PC-9 (cell line): ENCODE results near the gene CLDN5. TPM values are rescaled to one million over a fixed set of nuclear protein-coding genes. Genes with fewer than 3 reads are reported as not detected.

ENCODE experiments used
- BruUV-seq: library from RNA; stranded (reverse); fragments of 400-500 nt; replicated peaks from 2 replicates; lab custom pipeline; 2021; lab: Mats Ljungman, UMichigan
- CTCF ChIA-PET: fragments of 300-600 bp; sonication (Branson Sonifier 250); formaldehyde crosslinking; loops from one replicate; lab custom pipeline; 2022; ENCODE audit warnings: antibody characterized with exemption; lab: Charles Lee
- POLR2A ChIA-PET: fragments of 300-600 bp; sonication (Branson Sonifier 250); formaldehyde crosslinking; loops from one replicate; lab custom pipeline; 2022; ENCODE audit warnings: antibody characterized with exemption; ENCODE audit not compliant: unreplicated experiment; lab: Charles Lee
- DNase-seq, 2 experiments: peaks; one replicate each; pipeline versions ENCODE4 v3.0.0 to v3.0.0-alpha.2; 2015 to 2022; ENCODE audit warnings: mixed read lengths in 1 of 2
- H2AFZ ChIP-seq: fragments of 200-600 bp; sonication (generic); 2 replicates; pipeline ENCODE4 v1.8.1; 2017; ENCODE audit warnings: antibody characterized with exemption
- H3F3A ChIP-seq: fragments of 200-600 bp; sonication (generic); 2 replicates; pipeline ENCODE4 v1.8.1; 2017; ENCODE audit warnings: antibody characterized with exemption, mild to moderate bottlenecking, low read depth; ENCODE audit not compliant: insufficient read depth
- H3K27ac ChIP-seq: fragments of 200-600 bp; sonication (generic); 2 replicates; pipeline ENCODE4 v1.6.1; 2016; ENCODE audit warnings: mixed run types
- H3K27me3 ChIP-seq: fragments of 200-600 bp; sonication (generic); 2 replicates; pipeline ENCODE4 v1.6.1; 2016; ENCODE audit warnings: low read depth, mixed run types; ENCODE audit not compliant: insufficient read depth
- H3K36me3 ChIP-seq: fragments of 200-600 bp; sonication (generic); 2 replicates; pipeline ENCODE4 v1.6.1; 2016; ENCODE audit warnings: low read depth, mixed run types
- H3K4me1 ChIP-seq: fragments of 200-600 bp; sonication (generic); replicated peaks from 2 replicates; pipeline ENCODE4 v1.6.1; 2016; ENCODE audit warnings: mixed run types; ENCODE audit not compliant: insufficient read depth
- H3K4me2 ChIP-seq: fragments of 200-600 bp; sonication (generic); 2 replicates; pipeline ENCODE4 v1.6.1; 2017; ENCODE audit warnings: mixed run types
- H3K4me3 ChIP-seq: fragments of 200-600 bp; sonication (generic); 2 replicates; pipeline ENCODE4 v1.6.1; 2016; ENCODE audit warnings: mixed run types
- H3K79me2 ChIP-seq: fragments of 200-600 bp; sonication (generic); 2 replicates; pipeline ENCODE4 v1.6.1; 2017; ENCODE audit warnings: low read depth, mixed run types
- H3K9me2 ChIP-seq: fragments of 200-600 bp; sonication (generic); 2 replicates; pipeline ENCODE4 v1.8.1; 2017; ENCODE audit warnings: mild to moderate bottlenecking; ENCODE audit not compliant: insufficient read depth
- H3K9me3 ChIP-seq: fragments of 200-600 bp; sonication (generic); 2 replicates; pipeline ENCODE4 v1.8.1; 2016; ENCODE audit warnings: low read depth; ENCODE audit not compliant: insufficient read depth
- H4K20me1 ChIP-seq: fragments of 200-600 bp; sonication (generic); 2 replicates; pipeline ENCODE4 v1.8.1; 2017; ENCODE audit not compliant: insufficient read depth
- EZH2 ChIP-seq: fragments of 200-600 bp; sonication (generic); IDR thresholded peaks from 2 replicates; pipeline ENCODE4 v1.8.0; 2017; ENCODE audit warnings: antibody characterized with exemption, low read depth
- intact Hi-C: fragments of 100-400 bp; cut with micrococcal nuclease; formaldehyde crosslinking; loops from one replicate; pipeline ENCODE4 v1.10.0; 2022; ENCODE audit not compliant: unreplicated experiment
- total RNA-seq: library from RNA; stranded (reverse); gene quantifications from 2 replicates; pipeline ENCODE4 v1.2.3, GENCODE V29; 2021
- TF ChIP-seq, protein P1 (sequence below): fragments of 200-600 bp; sonication (generic); conservative IDR thresholded peaks from 2 replicates; pipeline ENCODE4 v1.6.1; 2017; ENCODE audit warnings: mixed run types, antibody characterized with exemption, mild to moderate bottlenecking, moderate library complexity

CLDN5 gene
- total RNA-seq, 1 experiment from 2014 or later: not detected

- no peaks in the 10 kb centered on the region for H3K9me2 ChIP-seq
- H3K4me3 ChIP-seq: no peak overlapping the region
- no peak for DNase-seq
- peaks cover 8% of the 10 kb centered on the region for H3K4me1 ChIP-seq
- no peak for TF ChIP-seq EZH2
- TF ChIP-seq, protein P1, sequence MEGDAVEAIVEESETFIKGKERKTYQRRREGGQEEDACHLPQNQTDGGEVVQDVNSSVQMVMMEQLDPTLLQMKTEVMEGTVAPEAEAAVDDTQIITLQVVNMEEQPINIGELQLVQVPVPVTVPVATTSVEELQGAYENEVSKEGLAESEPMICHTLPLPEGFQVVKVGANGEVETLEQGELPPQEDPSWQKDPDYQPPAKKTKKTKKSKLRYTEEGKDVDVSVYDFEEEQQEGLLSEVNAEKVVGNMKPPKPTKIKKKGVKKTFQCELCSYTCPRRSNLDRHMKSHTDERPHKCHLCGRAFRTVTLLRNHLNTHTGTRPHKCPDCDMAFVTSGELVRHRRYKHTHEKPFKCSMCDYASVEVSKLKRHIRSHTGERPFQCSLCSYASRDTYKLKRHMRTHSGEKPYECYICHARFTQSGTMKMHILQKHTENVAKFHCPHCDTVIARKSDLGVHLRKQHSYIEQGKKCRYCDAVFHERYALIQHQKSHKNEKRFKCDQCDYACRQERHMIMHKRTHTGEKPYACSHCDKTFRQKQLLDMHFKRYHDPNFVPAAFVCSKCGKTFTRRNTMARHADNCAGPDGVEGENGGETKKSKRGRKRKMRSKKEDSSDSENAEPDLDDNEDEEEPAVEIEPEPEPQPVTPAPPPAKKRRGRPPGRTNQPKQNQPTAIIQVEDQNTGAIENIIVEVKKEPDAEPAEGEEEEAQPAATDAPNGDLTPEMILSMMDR: no peak
- no peaks in the 10 kb centered on the region for H3K36me3 ChIP-seq
- H4K20me1 ChIP-seq: no peaks in the 10 kb centered on the region
- no peaks in the 10 kb centered on the region for H3K27me3 ChIP-seq
- no peak overlapping the region for H3K27ac ChIP-seq
- H2AFZ ChIP-seq: no peak overlapping the region
- H3F3A ChIP-seq: no peaks in the 10 kb centered on the region
- ChIA-PET CTCF (no interaction called here), POLR2A (no interaction called here)
- no peaks in the 10 kb centered on the region for H3K9me3 ChIP-seq
- intact Hi-C loops: no loop called here
- H3K4me2 ChIP-seq: no peak overlapping the region
- H3K79me2 ChIP-seq: peaks cover 11% of the 10 kb centered on the region
- BruUV-seq: no TSS peak
Observed at GRCh38 chr22:19483481-19484244, 40.5 kb downstream of the CLDN5 start.

GRCh38 chr22:19482297-19482696 is 41.9 kb downstream of the CLDN5 start:
- no peak for TF ChIP-seq EZH2
- TF ChIP-seq, protein P1: no peak
- BruUV-seq: no TSS peak
- Histone ChIP-seq H4K20me1 (peaks cover 9% of the 10 kb centered on the region), H3K4me2 (no peak overlapping the region), H3K79me2 (peaks cover 25% of the 10 kb centered on the region), H3K4me1 (peaks cover 12% of the 10 kb centered on the region), H3K9me3 (no peaks in the 10 kb centered on the region), H3K27ac (no peak overlapping the region), H3K27me3 (no peaks in the 10 kb centered on the region), H3K36me3 (no peaks in the 10 kb centered on the region), H2AFZ (no peak overlapping the region), H3K9me2 (no peaks in the 10 kb centered on the region), H3F3A (no peaks in the 10 kb centered on the region), H3K4me3 (no peak overlapping the region)
- CTCF ChIA-PET: no interaction called here
- intact Hi-C loops: no loop called here
- DNase-seq: no peak
- POLR2A ChIA-PET: no interaction called here

DNA sequence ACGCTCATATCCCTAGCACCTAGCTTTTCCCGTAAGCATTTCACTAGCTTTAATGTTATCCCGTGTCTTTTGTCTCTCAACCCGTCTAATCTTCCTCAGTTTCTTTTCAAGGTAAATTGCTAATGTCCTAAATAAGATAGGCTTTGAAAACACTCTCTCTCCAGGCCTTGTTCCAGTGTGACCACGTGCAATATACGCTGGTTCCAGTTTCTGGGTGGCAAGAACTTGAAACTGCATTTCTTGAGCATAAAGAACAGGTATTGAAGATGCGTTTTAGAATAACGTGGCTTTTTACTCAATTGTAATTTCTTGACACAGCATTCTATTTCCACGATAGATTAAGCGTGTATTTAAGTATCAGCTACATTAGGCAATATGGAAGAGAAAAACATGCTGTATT is 43.4 kb downstream of the CLDN5 start:
- Histone ChIP-seq H4K20me1 (peaks cover 18% of the 10 kb centered on the region), H3F3A (no peaks in the 10 kb centered on the region), H2AFZ (no peak overlapping the region), H3K4me2 (peak overlapping the region; percentile 83), H3K27ac (no peak overlapping the region), H3K9me3 (no peaks in the 10 kb centered on the region), H3K79me2 (peaks cover 40% of the 10 kb centered on the region), H3K27me3 (no peaks in the 10 kb centered on the region), H3K9me2 (no peaks in the 10 kb centered on the region), H3K4me1 (peaks cover 15% of the 10 kb centered on the region), H3K36me3 (no peaks in the 10 kb centered on the region), H3K4me3 (peak overlapping the region; percentile 75; the same call in 1 of the 2 replicates)
- ChIA-PET CTCF (no interaction called here), POLR2A (no interaction called here)
- TF ChIP-seq, protein P1: no peak
- no peak for TF ChIP-seq EZH2
- no TSS peak for BruUV-seq
- DNase-seq: no peak
- intact Hi-C loops: no loop called here
